GM19035 (cell line): ENCODE data around the gene RERE.

Experiments
- ATAC-seq: cut with Tn5 transposase; IDR thresholded peaks from one replicate; pipeline ENCODE4 v1.9.1; 2021; ENCODE audit not compliant: unreplicated experiment

Gene RERE

GRCh38 chr1:8671306-8671917, 146.0 kb downstream of the RERE start:
- ATAC-seq, result no peak

DNA sequence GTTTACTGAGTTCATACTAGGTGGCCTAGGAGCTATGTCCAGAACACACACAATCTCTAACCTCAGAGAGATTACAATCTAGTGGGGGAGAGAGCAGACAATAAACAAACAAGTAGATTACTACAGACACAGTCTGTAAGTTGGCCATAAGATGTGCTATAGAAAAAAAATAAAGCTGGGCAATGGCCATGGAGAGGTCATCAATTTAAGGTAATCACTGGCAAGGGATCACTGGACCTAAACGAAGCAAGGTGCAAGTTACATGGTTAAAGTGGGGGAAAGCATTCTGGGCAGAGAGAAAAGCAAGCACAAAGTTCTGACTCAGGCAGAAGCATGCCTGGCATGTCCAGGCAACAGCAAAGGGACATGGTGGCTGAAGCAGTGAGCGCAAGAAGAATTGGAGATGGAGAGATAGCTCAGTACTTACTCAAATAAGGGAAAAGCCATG, 147.0 kb downstream of the RERE start:
- no peak for ATAC-seq

GRCh38 chr1:8669606-8670335, 147.7 kb downstream of the RERE start:
- no peak for ATAC-seq

DNA sequence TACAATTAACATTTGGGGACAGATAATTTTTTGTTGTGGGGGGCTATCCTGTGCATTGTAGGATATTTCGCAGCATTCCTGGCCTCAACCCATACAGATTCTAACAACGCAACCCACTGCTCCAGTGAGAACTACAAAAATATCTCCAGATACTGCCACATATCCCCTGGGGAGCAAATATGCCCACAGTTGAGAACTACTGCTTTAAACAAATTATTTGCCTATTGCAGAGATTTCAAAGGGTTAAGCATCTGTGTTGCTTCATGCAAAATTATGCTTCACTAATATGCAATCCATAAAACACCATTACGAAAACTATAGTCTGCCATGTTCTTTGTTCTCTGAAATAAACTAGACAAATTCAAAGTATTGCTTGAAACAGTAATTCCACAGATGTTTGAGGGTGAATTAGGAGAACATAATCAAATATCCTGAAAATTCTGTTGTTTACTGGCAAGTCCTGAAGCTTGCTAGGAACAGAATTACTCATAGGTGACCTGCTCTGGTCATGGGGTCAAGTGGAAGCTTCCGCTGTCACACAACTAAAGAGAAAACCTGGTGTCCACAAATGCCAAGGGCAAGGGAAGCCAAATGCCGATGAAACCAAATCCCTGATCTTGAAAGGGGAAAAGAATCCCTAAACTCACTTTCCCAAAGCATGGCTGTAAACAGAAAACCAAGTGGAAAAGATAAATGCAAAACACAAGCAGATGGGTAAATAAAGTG, 149.4 kb downstream of the RERE start:
- no peak for ATAC-seq

- ATAC-seq, result no peak
Observed at GRCh38 chr1:8666389-8667167, 150.9 kb downstream of the RERE start.

DNA sequence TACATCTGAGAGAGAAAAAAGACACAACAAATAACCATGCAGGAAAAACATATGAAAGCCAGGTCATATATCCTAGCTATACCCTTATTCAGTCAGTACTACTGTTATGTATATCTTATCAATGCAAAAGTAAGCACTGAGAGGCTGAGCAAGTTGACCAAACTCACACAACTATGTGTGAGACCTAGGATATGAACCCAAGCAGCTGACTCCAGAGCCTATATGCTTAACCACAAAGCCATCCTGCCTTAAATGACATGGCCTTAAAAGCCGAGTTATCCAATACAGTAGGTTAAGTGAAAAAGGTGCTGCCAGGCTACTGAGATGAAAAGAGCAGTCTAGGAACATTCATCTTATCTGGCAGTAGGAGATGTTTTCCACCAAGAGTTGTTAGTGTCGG, 151.6 kb downstream of the RERE start:
- ATAC-seq, result no peak

DNA sequence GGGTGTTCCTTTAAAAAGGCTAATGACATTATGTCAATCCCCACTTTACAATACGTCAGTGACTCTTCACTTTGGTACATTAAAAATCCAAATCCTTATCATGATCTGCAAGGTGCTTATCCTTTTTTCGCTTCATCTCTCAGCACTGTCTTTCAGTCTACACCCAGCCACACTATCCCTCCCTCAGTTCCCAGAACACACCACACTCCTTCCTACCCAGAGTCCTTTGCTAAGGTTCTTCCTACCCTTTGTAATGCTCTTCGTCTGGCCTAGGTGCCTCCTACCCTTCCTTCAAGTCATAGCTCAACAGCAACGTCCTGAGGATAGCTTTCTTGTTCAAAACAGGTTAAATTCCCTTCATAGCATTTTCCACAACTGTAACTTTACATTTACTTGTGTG, 152.6 kb downstream of the RERE start:
- ATAC-seq, result no peak

- ATAC-seq, result peak; percentile 52
Observed at GRCh38 chr1:8663915-8664329, 153.5 kb downstream of the RERE start.

GRCh38 chr1:8663090-8663802, 154.2 kb downstream of the RERE start:
- no peak for ATAC-seq

DNA sequence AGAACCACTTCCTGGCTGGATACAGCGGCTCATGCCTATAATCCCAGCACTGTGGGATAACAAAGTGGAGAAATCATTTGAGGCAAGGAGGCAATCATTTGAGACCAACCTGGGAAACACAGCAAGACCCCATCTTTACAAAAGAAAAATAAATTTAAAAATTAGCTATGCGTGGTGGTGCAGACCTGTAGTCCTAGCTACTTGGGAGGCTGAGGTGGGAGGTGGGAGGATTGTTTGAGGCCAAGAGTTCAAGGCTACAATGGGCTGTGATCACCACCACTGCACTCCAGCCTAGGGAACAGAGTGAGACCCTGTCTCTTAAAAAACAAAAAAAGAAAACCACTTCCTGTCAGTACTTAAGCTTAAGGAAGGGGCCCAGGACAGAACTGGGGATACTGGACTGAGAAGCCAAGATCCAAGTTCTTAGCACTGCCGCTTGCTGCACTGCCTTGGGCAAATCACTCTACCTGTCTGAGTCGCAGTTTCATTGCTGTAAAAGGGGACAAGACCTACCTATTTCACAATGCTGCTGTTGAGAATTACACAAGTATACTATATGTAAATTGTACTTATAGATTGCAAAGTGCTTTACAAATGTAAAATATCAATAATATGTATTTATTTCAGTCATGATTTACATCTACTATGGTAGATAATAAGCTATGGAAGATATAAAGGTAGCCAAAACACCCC, 154.9 kb downstream of the RERE start:
- ATAC-seq, result no peak

- ATAC-seq, result no peak
Observed at GRCh38 chr1:8661185-8662110, 156.0 kb downstream of the RERE start.

DNA sequence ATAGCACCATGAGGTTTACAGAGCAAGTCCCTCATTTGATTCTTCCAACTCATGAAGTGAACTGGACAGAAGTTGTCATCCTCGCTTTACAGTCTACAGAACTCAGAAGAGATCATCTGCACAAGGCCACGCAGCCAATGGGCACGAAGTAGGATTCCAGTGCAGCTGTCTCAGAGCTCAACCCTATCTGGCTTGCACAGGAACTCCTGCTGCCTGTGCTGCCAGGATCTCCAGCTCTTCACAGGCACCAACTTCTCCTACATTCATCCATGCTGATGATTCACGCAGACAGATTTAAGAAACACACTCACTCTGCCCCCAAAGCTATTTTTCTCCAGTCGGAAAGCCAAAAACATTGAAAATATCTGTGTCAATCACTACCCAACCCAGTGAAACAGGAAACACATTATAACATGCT, 157.0 kb downstream of the RERE start:
- ATAC-seq, result no peak

- no peak for ATAC-seq
Observed at GRCh38 chr1:8659593-8659992, 157.8 kb downstream of the RERE start.

GRCh38 chr1:8653878-8654277, 163.6 kb downstream of the RERE start:
- ATAC-seq, result no peak

- no peak for ATAC-seq
Observed at GRCh38 chr1:8652467-8653046, 164.9 kb downstream of the RERE start.

DNA sequence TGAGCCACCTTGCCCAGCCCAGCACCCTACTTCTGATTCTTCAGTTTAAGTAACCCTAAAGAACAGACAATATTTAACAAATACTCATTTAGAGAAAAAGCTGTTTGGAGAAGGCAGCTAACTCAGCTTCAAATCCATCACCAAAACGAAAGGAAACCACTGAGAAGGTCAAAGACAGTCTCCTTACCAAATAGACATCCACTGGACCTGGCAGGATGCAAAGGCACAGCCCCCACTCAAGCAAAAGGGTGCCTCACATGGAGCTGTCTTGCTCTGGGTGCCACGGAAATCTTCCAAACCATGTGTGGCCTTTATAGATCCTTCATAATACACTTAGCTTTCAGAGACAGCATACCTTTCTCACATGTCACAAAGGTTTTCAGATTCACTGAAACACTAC, 165.5 kb downstream of the RERE start:
- no peak for ATAC-seq

DNA sequence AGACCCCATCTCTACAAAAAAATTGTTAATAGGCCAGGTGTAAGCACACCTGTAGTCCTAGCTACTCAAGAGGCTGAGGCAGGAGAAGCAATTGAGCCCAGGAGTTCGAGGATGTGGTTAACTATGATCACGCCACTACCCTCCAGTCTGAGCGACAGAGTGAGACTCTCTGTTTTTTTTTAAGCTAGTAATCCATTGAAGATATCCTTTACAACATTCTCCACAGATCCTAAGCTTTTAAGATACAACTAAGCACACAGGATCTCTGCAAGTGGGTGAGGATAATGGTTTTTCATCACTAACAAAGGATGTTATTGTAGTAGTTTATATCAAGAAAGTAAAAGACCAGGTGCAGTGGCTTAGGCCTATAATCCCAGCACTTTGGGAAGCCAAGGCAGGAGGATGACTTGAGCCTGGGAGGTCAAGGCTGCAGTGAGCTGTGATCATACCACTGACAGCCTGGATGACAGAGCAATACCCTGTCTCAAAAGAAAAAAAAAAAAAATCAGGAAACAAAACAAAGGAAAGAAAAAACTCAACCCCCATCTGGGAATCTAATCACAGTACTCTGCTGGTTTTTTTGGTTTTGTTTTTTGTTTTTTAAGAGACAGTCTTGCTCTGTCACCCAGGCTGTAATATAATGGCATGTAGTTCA, 166.1 kb downstream of the RERE start:
- ATAC-seq, result no peak

DNA sequence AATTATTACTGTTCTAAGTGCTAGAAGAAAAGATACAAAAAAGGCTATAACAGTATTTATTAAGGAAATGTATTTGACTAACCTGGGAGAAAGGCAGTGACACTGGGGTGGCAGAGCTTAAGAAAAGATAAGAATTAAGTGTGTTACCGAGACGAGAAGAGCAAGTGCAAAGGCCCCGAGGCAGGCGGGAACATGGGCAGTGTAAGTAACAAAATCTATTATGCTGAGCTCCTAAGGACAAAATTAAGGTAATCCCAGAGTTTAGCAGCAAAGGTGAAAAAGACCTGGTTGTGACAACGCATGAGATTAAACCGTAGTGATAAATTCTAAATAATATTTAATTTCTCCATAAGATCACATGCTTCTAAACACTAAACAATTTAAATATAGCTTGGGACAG, 167.6 kb downstream of the RERE start:
- ATAC-seq, result no peak
